HG02623 (cell line): Measurements from ENCODE around the gene TFAP2A.

Experiments
- ATAC-seq: cut with Tn5 transposase; IDR thresholded peaks from one replicate; pipeline ENCODE4 v1.9.1; 2021; ENCODE audit warnings: moderate library complexity; ENCODE audit not compliant: unreplicated experiment

The TFAP2A gene

GRCh38 chr6:10414756-10415616 is at the start of gene TFAP2A:
Gene TFAP2A (minus strand): TSS chr6:10415074. CDS start chr6:10414991, 83 bp downstream.
- ATAC-seq = no peak

- no peak for ATAC-seq
Observed at GRCh38 chr6:10463491-10464481, 48.9 kb upstream of the TFAP2A start.

GRCh38 chr6:10463040-10463439 is 48.2 kb upstream of the TFAP2A start:
- ATAC-seq = no peak

GRCh38 chr6:10461850-10462249 is 47.0 kb upstream of the TFAP2A start:
- no peak for ATAC-seq

GRCh38 chr6:10460096-10460495 is 45.2 kb upstream of the TFAP2A start:
- ATAC-seq = peak; percentile 93

- no peak for ATAC-seq
Observed at GRCh38 chr6:10458287-10458686, 43.4 kb upstream of the TFAP2A start.

- ATAC-seq = no peak
Observed at GRCh38 chr6:10453596-10453995, 38.7 kb upstream of the TFAP2A start.

- ATAC-seq = no peak
Observed at GRCh38 chr6:10451828-10452509, 37.1 kb upstream of the TFAP2A start.

- no peak for ATAC-seq
Observed at GRCh38 chr6:10451394-10451793, 36.5 kb upstream of the TFAP2A start.

- no peak for ATAC-seq
Observed at GRCh38 chr6:10449751-10450150, 34.9 kb upstream of the TFAP2A start.

GRCh38 chr6:10448096-10448495 is 33.2 kb upstream of the TFAP2A start:
- no peak for ATAC-seq

GRCh38 chr6:10446548-10446947 is 31.7 kb upstream of the TFAP2A start:
- ATAC-seq = no peak

GRCh38 chr6:10441655-10442009 is 26.8 kb upstream of the TFAP2A start:
- ATAC-seq = no peak

- no peak for ATAC-seq
Observed at GRCh38 chr6:10441004-10441654, 26.3 kb upstream of the TFAP2A start.

- ATAC-seq = no peak
Observed at GRCh38 chr6:10437891-10438290, 23.0 kb upstream of the TFAP2A start.

- ATAC-seq = no peak
Observed at GRCh38 chr6:10434235-10434634, 19.4 kb upstream of the TFAP2A start.

GRCh38 chr6:10433322-10433721 is 18.4 kb upstream of the TFAP2A start:
- no peak for ATAC-seq

- ATAC-seq = no peak
Observed at GRCh38 chr6:10431423-10432164, 16.7 kb upstream of the TFAP2A start.

- peak; percentile 70 for ATAC-seq
Observed at GRCh38 chr6:10429638-10430427, 15.0 kb upstream of the TFAP2A start.
